Activated CD8-positive, alpha-beta T cell treated with anti-CD3 and anti-CD28 coated beads for 36 hours (primary cell): ENCODE data around the gene PRDX6. TPM values are rescaled to one million over a fixed set of nuclear protein-coding genes. Genes with fewer than 3 reads are reported as not detected.

Source experiments
- ATAC-seq: fragments of 200-7000 bp; cut with Tn5 transposase; one replicate; pipeline ENCODE4 v1.10.0; 2021; ENCODE audit warnings: mild to moderate bottlenecking, moderate library complexity
- CTCF ChIA-PET: fragments of 350-600 bp; sonication (Branson Sonifier 250); formaldehyde crosslinking; loops from one replicate; lab custom pipeline; 2021; ENCODE audit warnings: antibody characterized with exemption; lab: Charles Lee
- POLR2A ChIA-PET: fragments of 350-600 bp; sonication (Branson Sonifier 250); formaldehyde crosslinking; loops from one replicate; lab custom pipeline; 2021; ENCODE audit warnings: antibody characterized with exemption; lab: Charles Lee
- DNase-seq: peaks from one replicate; pipeline ENCODE4 v3.0.0-alpha.2; 2020
- H3K27ac Mint-ChIP-seq: one replicate; pipeline ENCODE4 v1.8.0; 2021; ENCODE audit warnings: mild to moderate bottlenecking, mixed read lengths
- H3K27me3 Mint-ChIP-seq: one replicate; pipeline ENCODE4 v1.8.0; 2021; ENCODE audit warnings: mixed read lengths
- H3K36me3 Mint-ChIP-seq: one replicate; pipeline ENCODE4 v1.8.0; 2021; ENCODE audit warnings: low read depth, mixed read lengths
- H3K4me1 Mint-ChIP-seq: one replicate; pipeline ENCODE4 v1.8.0; 2021; ENCODE audit warnings: low read depth, mixed read lengths
- H3K4me3 Mint-ChIP-seq: one replicate; pipeline ENCODE4 v1.8.0; 2021; ENCODE audit warnings: mild to moderate bottlenecking, moderate library complexity, mixed read lengths
- H3K9me3 Mint-ChIP-seq: one replicate; pipeline ENCODE4 v1.8.0; 2021; ENCODE audit warnings: mixed read lengths
- CTCF ChIP-seq: fragments of 200-600 bp; IDR thresholded peaks from one replicate; pipeline ENCODE4 v1.8.0; 2022; ENCODE audit warnings: antibody characterized with exemption, mild to moderate bottlenecking
- intact Hi-C: fragments of 100-400 bp; cut with micrococcal nuclease; formaldehyde crosslinking; loops from one replicate; pipeline ENCODE4 v1.10.0; 2022
- total RNA-seq, 2 experiments: library from RNA; stranded (reverse); gene quantifications; one replicate each; pipeline ENCODE4 v1.2.3, GENCODE V29; 2021

Gene PRDX6
- total RNA-seq, 2 experiments from 2014 or later, result 165 to 169 TPM

DNA sequence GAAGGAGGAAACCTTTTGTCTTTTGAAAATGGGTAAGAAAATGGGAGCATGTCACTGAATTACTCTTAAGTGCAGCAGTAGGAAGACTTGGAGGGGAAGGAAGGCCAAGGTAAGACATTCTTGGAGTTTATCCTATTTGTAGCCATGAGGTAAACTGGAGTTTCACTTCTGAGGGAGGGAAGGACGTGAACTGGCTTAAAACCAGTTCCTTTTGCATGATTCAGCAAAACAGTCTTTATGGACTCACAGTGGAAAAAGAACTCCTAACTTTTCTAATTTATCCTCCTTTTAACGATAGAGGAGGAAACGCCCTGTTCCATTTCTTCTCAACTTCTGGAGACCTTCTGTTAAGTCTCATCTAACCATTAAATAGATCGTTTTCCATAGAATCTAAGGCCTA, 2.5 kb downstream of the PRDX6 start:
- H3K36me3 Mint-ChIP-seq, result peaks cover 47% of the 10 kb centered on the region

GRCh38 chr1:173481195-173481772, 4.1 kb downstream of the PRDX6 start:
- no peaks in the 10 kb centered on the region for H3K9me3 Mint-ChIP-seq
- intact Hi-C loops, result no loop called here
- no peak overlapping the region for H3K4me3 Mint-ChIP-seq
- no peaks in the 10 kb centered on the region for H3K27me3 Mint-ChIP-seq
- H3K36me3 Mint-ChIP-seq, result peaks cover 61% of the 10 kb centered on the region
- CTCF ChIA-PET, result interaction anchor here (1.3 kb wide), 1 partner anchor 50 kb away, joined by 3 read pairs; no protein-coding TSS in a partner anchor
- TF ChIP-seq CTCF, result no peak
- DNase-seq, result no peak
- no peak overlapping the region for H3K27ac Mint-ChIP-seq
- peaks cover 35% of the 10 kb centered on the region for H3K4me1 Mint-ChIP-seq
- POLR2A ChIA-PET, result no interaction called here
- no peak for ATAC-seq

More for the DNA sequence above, 2.5 kb downstream of the PRDX6 start:
- DNase-seq (no peak), ATAC-seq (no peak)
- Mint-ChIP-seq H3K27me3 (no peaks in the 10 kb centered on the region), H3K27ac (peak overlapping the region; percentile 21), H3K4me3 (peak overlapping the region; percentile 76), H3K9me3 (no peaks in the 10 kb centered on the region), H3K4me1 (peaks cover 49% of the 10 kb centered on the region)
- CTCF ChIA-PET, result interaction anchor here (0.6 to 5.6 kb wide), 2 partner anchors 10 to 49 kb away, joined by 3 to 53 read pairs; no protein-coding TSS in a partner anchor
- intact Hi-C loops, result no loop called here
- no peak for TF ChIP-seq CTCF
- POLR2A ChIA-PET, result no interaction called here

DNA sequence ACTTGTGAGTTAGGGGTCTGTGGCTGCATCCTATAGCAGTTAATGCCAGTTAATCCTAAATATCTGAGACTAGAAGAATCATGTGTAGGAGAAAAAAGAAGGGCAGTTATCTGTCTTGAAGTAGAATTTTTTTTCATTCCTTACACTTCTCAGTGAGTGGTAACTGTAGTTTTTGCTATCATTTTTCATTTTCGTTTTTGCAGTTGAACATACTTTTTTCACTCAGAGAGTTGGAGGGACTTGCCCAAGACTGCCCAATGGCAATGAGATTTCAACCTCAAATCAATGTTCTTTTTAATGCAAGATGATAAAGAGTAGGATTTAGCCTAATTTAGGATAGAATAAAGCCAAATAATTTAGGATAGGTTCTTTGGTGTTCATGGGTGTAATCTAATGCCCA, 5.5 kb downstream of the PRDX6 start:
- TF ChIP-seq CTCF, result no peak
- intact Hi-C loops, result no loop called here
- Mint-ChIP-seq H3K36me3 (peaks cover 71% of the 10 kb centered on the region), H3K4me1 (peaks cover 35% of the 10 kb centered on the region), H3K9me3 (no peaks in the 10 kb centered on the region), H3K4me3 (no peak overlapping the region), H3K27me3 (no peaks in the 10 kb centered on the region), H3K27ac (peak overlapping the region; percentile 12)
- DNase-seq (no peak), ATAC-seq (no peak)
- ChIA-PET CTCF (no interaction called here), POLR2A (no interaction called here)

GRCh38 chr1:173484276-173484675, 7.1 kb downstream of the PRDX6 start:
- Mint-ChIP-seq H3K36me3 (peaks cover 79% of the 10 kb centered on the region), H3K4me3 (no peak overlapping the region), H3K9me3 (no peaks in the 10 kb centered on the region), H3K27me3 (no peaks in the 10 kb centered on the region), H3K4me1 (peaks cover 23% of the 10 kb centered on the region), H3K27ac (no peak overlapping the region)
- ChIA-PET POLR2A (interaction anchor here (0.6 kb wide), 1 partner anchor 12 kb away, joined by 3 read pairs; no protein-coding TSS in a partner anchor), CTCF (no interaction called here)
- no peak for TF ChIP-seq CTCF
- ATAC-seq (no peak), DNase-seq (no peak)
- intact Hi-C loops, result no loop called here

- ATAC-seq (no peak), DNase-seq (no peak)
- H3K27me3 Mint-ChIP-seq, result no peaks in the 10 kb centered on the region
- peaks cover 71% of the 10 kb centered on the region for H3K36me3 Mint-ChIP-seq
- no peak overlapping the region for H3K4me3 Mint-ChIP-seq
- TF ChIP-seq CTCF, result no peak
- peaks cover 12% of the 10 kb centered on the region for H3K4me1 Mint-ChIP-seq
- POLR2A ChIA-PET, result no interaction called here
- intact Hi-C loops, result no loop called here
- H3K9me3 Mint-ChIP-seq, result no peaks in the 10 kb centered on the region
- CTCF ChIA-PET, result no interaction called here
- H3K27ac Mint-ChIP-seq, result peak overlapping the region; percentile 31
Measured at GRCh38 chr1:173485401-173485800, 8.3 kb downstream of the PRDX6 start.
